Activated CD4-positive, alpha-beta T cell treated with anti-CD3 and anti-CD28 coated beads, Interleukin-2, amount 10 ng/mL, durations not matched to agents 24 days and 14 days (primary cell): ENCODE measurements around the gene OGFOD2. TPM values are rescaled to one million over a fixed set of nuclear protein-coding genes. Genes with fewer than 3 reads are reported as not detected.
A peak's percentile ranks its signal among the peaks of the same experiment; 100 is the strongest.
"Not testable (repeated sequence)": the region's sequence is repeated elsewhere in the genome, so short reads cannot be mapped to it uniquely, and the experiment has no call there.

ENCODE experiments used
- DNase-seq: peaks from one replicate; pipeline ENCODE4 v3.0.0; 2022
- H3K27ac Mint-ChIP-seq: one replicate; pipeline ENCODE4 v1.8.0; 2022; ENCODE audit warnings: mild to moderate bottlenecking, mixed read lengths
- H3K27me3 Mint-ChIP-seq: one replicate; pipeline ENCODE4 v1.8.0; 2022; ENCODE audit warnings: mixed read lengths
- H3K36me3 Mint-ChIP-seq: one replicate; pipeline ENCODE4 v1.8.0; 2022; ENCODE audit warnings: low read depth, mild to moderate bottlenecking, mixed read lengths
- H3K4me1 Mint-ChIP-seq: one replicate; pipeline ENCODE4 v1.8.0; 2021; ENCODE audit warnings: mixed read lengths
- H3K4me3 Mint-ChIP-seq: one replicate; pipeline ENCODE4 v1.8.0; 2022; ENCODE audit warnings: mild to moderate bottlenecking, moderate library complexity, mixed read lengths
- H3K9me3 Mint-ChIP-seq: one replicate; pipeline ENCODE4 v1.8.0; 2021; ENCODE audit warnings: mixed read lengths
- intact Hi-C: fragments of 100-400 bp; cut with micrococcal nuclease; formaldehyde crosslinking; loops from one replicate; pipeline ENCODE4 v1.15.1; 2023
- total RNA-seq: library from RNA; stranded (reverse); gene quantifications from 2 replicates; pipeline ENCODE4 v1.2.3, GENCODE V29; 2022

OGFOD2 gene
- 22.7 and 23.4 TPM in 2 replicates for total RNA-seq

GRCh38 chr12:122974892-122975789 is at the start of gene OGFOD2:
Gene OGFOD2, plus strand, starts transcription at chr12:122975244. Its CDS starts 8 bp downstream, at chr12:122975252.
- intact Hi-C loops, result loop anchor here (1.0 to 10.0 kb wide), 5 partner anchors 9 to 450 kb away; partner anchors contain the start of genes ABCB9, KNTC1, MPHOSPH9 and MTRFR
- H3K4me1 Mint-ChIP-seq, result peaks cover 21% of the 10 kb centered on the region

GRCh38 chr12:122927756-122928403 is 47.2 kb upstream of the OGFOD2 start:
- Mint-ChIP-seq H3K36me3 (no peaks in the 10 kb centered on the region), H3K4me1 (no peaks in the 10 kb centered on the region), H3K9me3 (no peaks in the 10 kb centered on the region), H3K4me3 (no peak overlapping the region), H3K27ac (no peak overlapping the region), H3K27me3 (peaks cover 1% of the 10 kb centered on the region)
- no peak for DNase-seq
- intact Hi-C loops, result no loop called here

More at GRCh38 chr12:122974892-122975789, at the start of gene OGFOD2:
- Mint-ChIP-seq H3K36me3 (peaks cover 4% of the 10 kb centered on the region), H3K9me3 (no peaks in the 10 kb centered on the region), H3K27ac (peak within 1 kb of the TSS; percentile 99), H3K27me3 (no peaks in the 10 kb centered on the region), H3K4me3 (peak within 1 kb of the TSS; percentile 94)
- DNase-seq, result peak; percentile 98

- H3K36me3 Mint-ChIP-seq, result no peaks in the 10 kb centered on the region
- H3K9me3 Mint-ChIP-seq, result no peaks in the 10 kb centered on the region
- intact Hi-C loops, result no loop called here
- no peak overlapping the region for H3K4me3 Mint-ChIP-seq
- no peak for DNase-seq
- H3K27me3 Mint-ChIP-seq, result peaks cover 1% of the 10 kb centered on the region
- no peak overlapping the region for H3K27ac Mint-ChIP-seq
- no peaks in the 10 kb centered on the region for H3K4me1 Mint-ChIP-seq
Measured at GRCh38 chr12:122928404-122929147, 46.5 kb upstream of the OGFOD2 start.

GRCh38 chr12:122929148-122929538 is 45.9 kb upstream of the OGFOD2 start:
- intact Hi-C loops, result no loop called here
- Mint-ChIP-seq H3K27me3 (peaks cover 1% of the 10 kb centered on the region), H3K4me3 (no peak overlapping the region), H3K9me3 (no peaks in the 10 kb centered on the region), H3K4me1 (no peaks in the 10 kb centered on the region), H3K27ac (no peak overlapping the region), H3K36me3 (no peaks in the 10 kb centered on the region)
- DNase-seq, result no peak

GRCh38 chr12:122929812-122930211 is 45.2 kb upstream of the OGFOD2 start:
- H3K9me3 Mint-ChIP-seq, result no peaks in the 10 kb centered on the region
- intact Hi-C loops, result no loop called here
- H3K4me3 Mint-ChIP-seq, result no peak overlapping the region
- no peak overlapping the region for H3K27ac Mint-ChIP-seq
- DNase-seq, result no peak
- H3K36me3 Mint-ChIP-seq, result no peaks in the 10 kb centered on the region
- no peaks in the 10 kb centered on the region for H3K4me1 Mint-ChIP-seq
- peaks cover 1% of the 10 kb centered on the region for H3K27me3 Mint-ChIP-seq

- H3K27me3 Mint-ChIP-seq, result no peaks in the 10 kb centered on the region
- intact Hi-C loops, result no loop called here
- no peaks in the 10 kb centered on the region for H3K9me3 Mint-ChIP-seq
- H3K4me3 Mint-ChIP-seq, result no peak overlapping the region
- H3K27ac Mint-ChIP-seq, result no peak overlapping the region
- no peak for DNase-seq
- H3K4me1 Mint-ChIP-seq, result no peaks in the 10 kb centered on the region
- no peaks in the 10 kb centered on the region for H3K36me3 Mint-ChIP-seq
Measured at GRCh38 chr12:122932207-122932606, 42.8 kb upstream of the OGFOD2 start.

GRCh38 chr12:122934722-122935121 is 40.3 kb upstream of the OGFOD2 start:
- Mint-ChIP-seq H3K4me3 (no peak overlapping the region), H3K36me3 (no peaks in the 10 kb centered on the region), H3K27me3 (no peaks in the 10 kb centered on the region), H3K27ac (no peak overlapping the region), H3K9me3 (no peaks in the 10 kb centered on the region), H3K4me1 (peaks cover 2% of the 10 kb centered on the region)
- DNase-seq, result no peak
- intact Hi-C loops, result no loop called here

GRCh38 chr12:122935318-122935717 is 39.7 kb upstream of the OGFOD2 start:
- Mint-ChIP-seq H3K36me3 (no peaks in the 10 kb centered on the region), H3K4me1 (peaks cover 2% of the 10 kb centered on the region), H3K9me3 (no peaks in the 10 kb centered on the region), H3K4me3 (no peak overlapping the region), H3K27me3 (no peaks in the 10 kb centered on the region), H3K27ac (no peak overlapping the region)
- intact Hi-C loops, result no loop called here
- no peak for DNase-seq

GRCh38 chr12:122937622-122938091 is 37.4 kb upstream of the OGFOD2 start:
- intact Hi-C loops, result no loop called here
- Mint-ChIP-seq H3K9me3 (no peaks in the 10 kb centered on the region), H3K27me3 (no peaks in the 10 kb centered on the region), H3K4me3 (no peak overlapping the region), H3K36me3 (no peaks in the 10 kb centered on the region), H3K27ac (no peak overlapping the region), H3K4me1 (peaks cover 3% of the 10 kb centered on the region)
- DNase-seq, result no peak

GRCh38 chr12:122939125-122939524 is 35.9 kb upstream of the OGFOD2 start:
- no peak for DNase-seq
- Mint-ChIP-seq H3K9me3 (no peaks in the 10 kb centered on the region), H3K4me3 (no peak overlapping the region), H3K27me3 (no peaks in the 10 kb centered on the region), H3K36me3 (no peaks in the 10 kb centered on the region), H3K27ac (no peak overlapping the region), H3K4me1 (peaks cover 11% of the 10 kb centered on the region)
- intact Hi-C loops, result no loop called here

- H3K9me3 Mint-ChIP-seq, DNase-seq, H3K4me3 Mint-ChIP-seq, H3K27me3 Mint-ChIP-seq, H3K27ac Mint-ChIP-seq, H3K36me3 Mint-ChIP-seq, intact Hi-C loops: not testable (repeated sequence)
- H3K4me1 Mint-ChIP-seq, result peaks cover 17% of the 10 kb centered on the region
Measured at GRCh38 chr12:122941351-122941750, 33.7 kb upstream of the OGFOD2 start.

GRCh38 chr12:122942637-122943036 is 32.4 kb upstream of the OGFOD2 start:
- Mint-ChIP-seq H3K4me3 (no peak overlapping the region), H3K9me3 (no peaks in the 10 kb centered on the region), H3K4me1 (peaks cover 28% of the 10 kb centered on the region), H3K27ac (no peak overlapping the region), H3K27me3 (peaks cover 2% of the 10 kb centered on the region), H3K36me3 (no peaks in the 10 kb centered on the region)
- DNase-seq, result no peak
- intact Hi-C loops, result no loop called here

- no peak for DNase-seq
- Mint-ChIP-seq H3K27ac (no peak overlapping the region), H3K4me3 (no peak overlapping the region), H3K4me1 (peaks cover 31% of the 10 kb centered on the region), H3K9me3 (no peaks in the 10 kb centered on the region), H3K36me3 (no peaks in the 10 kb centered on the region), H3K27me3 (peaks cover 2% of the 10 kb centered on the region)
- intact Hi-C loops, result no loop called here
Measured at GRCh38 chr12:122943196-122943595, 31.8 kb upstream of the OGFOD2 start.
